GM23248 (cell line): ENCODE data around the gene HTR3B. TPM values are rescaled to one million over a fixed set of nuclear protein-coding genes. Genes with fewer than 3 reads are reported as not detected.

Experiments
- DNase-seq: peaks from one replicate; pipeline ENCODE4 v3.0.0-alpha.2; 2015
- H2AFZ ChIP-seq: fragments of 200-600 bp; sonication (generic); 2 replicates; pipeline ENCODE4 v1.6.1; 2016; ENCODE audit warnings: antibody characterized with exemption
- H3F3A ChIP-seq: fragments of 200-600 bp; sonication (generic); 2 replicates; pipeline ENCODE4 v1.6.1; 2016; ENCODE audit warnings: mild to moderate bottlenecking, antibody characterized with exemption, mixed run types; ENCODE audit not compliant: insufficient read depth
- H3K27ac ChIP-seq: fragments of 200-600 bp; sonication (generic); 2 replicates; pipeline ENCODE4 v1.5.1; 2016; ENCODE audit warnings: mild to moderate bottlenecking
- H3K27me3 ChIP-seq: fragments of 200-600 bp; sonication (generic); replicated peaks from 2 replicates; pipeline ENCODE4 v1.6.1; 2016; ENCODE audit warnings: mild to moderate bottlenecking; ENCODE audit not compliant: insufficient read depth
- H3K36me3 ChIP-seq: fragments of 200-600 bp; sonication (generic); 2 replicates; pipeline ENCODE4 v1.6.1; 2016; ENCODE audit warnings: low read depth, mild to moderate bottlenecking
- H3K4me1 ChIP-seq: fragments of 200-600 bp; sonication (generic); 2 replicates; pipeline ENCODE4 v1.6.1; 2016; ENCODE audit warnings: mild to moderate bottlenecking; ENCODE audit not compliant: insufficient read depth
- H3K4me2 ChIP-seq: fragments of 200-600 bp; sonication (generic); one replicate; pipeline ENCODE4 v1.6.1; 2016; ENCODE audit warnings: mild to moderate bottlenecking; ENCODE audit not compliant: unreplicated experiment
- H3K4me3 ChIP-seq: fragments of 200-600 bp; sonication (generic); 2 replicates; pipeline ENCODE4 v1.5.1; 2016; ENCODE audit warnings: mild to moderate bottlenecking
- H3K79me2 ChIP-seq: fragments of 200-600 bp; sonication (generic); 2 replicates; pipeline ENCODE4 v1.6.1; 2016; ENCODE audit warnings: mild to moderate bottlenecking; ENCODE audit not compliant: insufficient read depth
- H3K9ac ChIP-seq: fragments of 200-600 bp; sonication (generic); 2 replicates; pipeline ENCODE4 v1.6.1; 2016; ENCODE audit warnings: mild to moderate bottlenecking
- H3K9me2 ChIP-seq: fragments of 200-600 bp; sonication (generic); 2 replicates; pipeline ENCODE4 v1.6.1; 2016; ENCODE audit warnings: mixed run types, mild to moderate bottlenecking, moderate library complexity; ENCODE audit not compliant: insufficient read depth
- H3K9me3 ChIP-seq: fragments of 200-600 bp; sonication (generic); one replicate; pipeline ENCODE4 v1.6.1; 2017; ENCODE audit warnings: low read depth
- H4K20me1 ChIP-seq: fragments of 200-600 bp; sonication (generic); 2 replicates; pipeline ENCODE4 v1.6.0; 2016; ENCODE audit not compliant: insufficient read depth
- EZH2 ChIP-seq: fragments of 200-600 bp; sonication (generic); IDR thresholded peaks from 2 replicates; pipeline ENCODE4 v1.6.1; 2018; ENCODE audit warnings: antibody characterized with exemption, mild to moderate bottlenecking; ENCODE audit not compliant: insufficient read depth, poor library complexity, severe bottlenecking
- EZH2phosphoT487 ChIP-seq: fragments of 200-600 bp; sonication (generic); IDR thresholded peaks from 2 replicates; pipeline ENCODE4 v1.6.1; 2018; ENCODE audit warnings: antibody characterized with exemption, moderate library complexity, mild to moderate bottlenecking, low read depth; ENCODE audit not compliant: insufficient read depth
- WGBS, 2 experiments: methylation state at CpG; one replicate each; pipeline ENCODE4 v1.1.6; 2015 to 2017; ENCODE audit warnings: low lambda C conversion rate in 2 of 2, low coverage in 1 of 2; ENCODE audit errors: missing lambda C conversion rate in 2 of 2; 5-methylcytosine and 5-hydroxymethylcytosine counted together
- in situ Hi-C: fragments of 300-500 bp; cut with MboI; formaldehyde crosslinking; loops from 2 replicates; pipeline ENCODE4 v1.15.0; 2020
- polyA plus RNA-seq: library from polyadenylated mRNA; unstranded; fragments of >200 nt; fragmentation: Nextera tagmentation; extraction: Ambion mirVana; gene quantifications from 2 replicates; pipeline ENCODE4 v1.2.1, GENCODE V29; 2016
- total RNA-seq: library from RNA; depleted of rRNA; stranded (reverse); fragments of >200 nt; shearing (Covaris generic); gene quantifications from 2 replicates; pipeline ENCODE4 v1.2.3, GENCODE V29; 2014

Gene HTR3B
- total and polyA plus RNA-seq, 2 experiments from 2014 or later, result not detected

GRCh38 chr11:113862435-113862834, 42.2 kb upstream of the HTR3B start:
- Histone ChIP-seq H3K9me2 (no peaks in the 10 kb centered on the region), H3K27me3 (no peaks in the 10 kb centered on the region), H3K4me2 (no peak overlapping the region), H3K4me1 (no peaks in the 10 kb centered on the region), H3K36me3 (no peaks in the 10 kb centered on the region), H3K9ac (no peak overlapping the region), H2AFZ (no peak overlapping the region), H3F3A (no peaks in the 10 kb centered on the region), H3K4me3 (no peak overlapping the region), H3K27ac (no peak overlapping the region), H3K9me3 (no peaks in the 10 kb centered on the region), H4K20me1 (no peaks in the 10 kb centered on the region), H3K79me2 (peaks cover 40% of the 10 kb centered on the region)
- no peak for DNase-seq
- in situ Hi-C loops, result no loop called here
- no peak for TF ChIP-seq EZH2phosphoT487
- 95% methylated on average over 5 of the region's 5 CpGs for WGBS, 2 experiments

GRCh38 chr11:113864410-113864809, 40.2 kb upstream of the HTR3B start:
- H3K4me2 ChIP-seq, result no peak overlapping the region
- H3F3A ChIP-seq, result no peaks in the 10 kb centered on the region
- H3K36me3 ChIP-seq, result no peaks in the 10 kb centered on the region
- no peaks in the 10 kb centered on the region for H4K20me1 ChIP-seq
- no peak for TF ChIP-seq EZH2
- no peak for TF ChIP-seq EZH2phosphoT487
- H3K9me3 ChIP-seq, result no peaks in the 10 kb centered on the region
- no peak overlapping the region for H3K4me3 ChIP-seq
- H3K9me2 ChIP-seq, result no peaks in the 10 kb centered on the region
- H3K79me2 ChIP-seq, result peaks cover 35% of the 10 kb centered on the region
- H3K9ac ChIP-seq, result no peak overlapping the region
- in situ Hi-C loops, result no loop called here
- 97 to 99% methylated on average over 3 of the region's 3 CpGs for WGBS, 2 experiments
- no peaks in the 10 kb centered on the region for H3K4me1 ChIP-seq
- DNase-seq, result no peak
- no peaks in the 10 kb centered on the region for H3K27me3 ChIP-seq
- H2AFZ ChIP-seq, result no peak overlapping the region
- no peak overlapping the region for H3K27ac ChIP-seq

- no peak overlapping the region for H3K4me3 ChIP-seq
- TF ChIP-seq EZH2 (no peak), EZH2phosphoT487 (no peak)
- WGBS, 2 experiments, result 95 to 97% methylated on average over 8 of the region's 8 CpGs
- in situ Hi-C loops, result no loop called here
- H3K9ac ChIP-seq, result no peak overlapping the region
- no peaks in the 10 kb centered on the region for H3K36me3 ChIP-seq
- no peaks in the 10 kb centered on the region for H3F3A ChIP-seq
- H3K9me2 ChIP-seq, result no peaks in the 10 kb centered on the region
- H3K4me1 ChIP-seq, result no peaks in the 10 kb centered on the region
- H3K27ac ChIP-seq, result no peak overlapping the region
- H3K79me2 ChIP-seq, result peaks cover 22% of the 10 kb centered on the region
- H3K4me2 ChIP-seq, result no peak overlapping the region
- H3K9me3 ChIP-seq, result no peaks in the 10 kb centered on the region
- DNase-seq, result no peak
- H2AFZ ChIP-seq, result no peak overlapping the region
- no peaks in the 10 kb centered on the region for H4K20me1 ChIP-seq
- H3K27me3 ChIP-seq, result no peaks in the 10 kb centered on the region
These were observed 38.7 kb upstream of the HTR3B start for GRCh38 chr11:113865873-113866272.

GRCh38 chr11:113867843-113868503, 36.6 kb upstream of the HTR3B start:
- Histone ChIP-seq H3K4me2 (no peak overlapping the region), H3K4me3 (no peak overlapping the region), H3K4me1 (no peaks in the 10 kb centered on the region), H3K9ac (no peak overlapping the region), H3F3A (no peaks in the 10 kb centered on the region; the same call in 1 of the 2 replicates), H3K36me3 (no peaks in the 10 kb centered on the region), H3K27me3 (no peaks in the 10 kb centered on the region), H3K9me2 (no peaks in the 10 kb centered on the region), H3K27ac (no peak overlapping the region), H2AFZ (no peak overlapping the region), H3K9me3 (no peaks in the 10 kb centered on the region), H4K20me1 (no peaks in the 10 kb centered on the region), H3K79me2 (peaks cover 21% of the 10 kb centered on the region)
- 93 to 94% methylated on average over 3 of the region's 3 CpGs for WGBS, 2 experiments
- in situ Hi-C loops, result no loop called here
- TF ChIP-seq EZH2 (no peak), EZH2phosphoT487 (no peak)
- DNase-seq, result no peak
